Measurements from ENCODE around the gene DCAF8.
"Not testable (repeated sequence)": the region's sequence is repeated elsewhere in the genome, so short reads cannot be mapped to it uniquely, and the experiment has no call there.

DCAF8 gene

DNA sequence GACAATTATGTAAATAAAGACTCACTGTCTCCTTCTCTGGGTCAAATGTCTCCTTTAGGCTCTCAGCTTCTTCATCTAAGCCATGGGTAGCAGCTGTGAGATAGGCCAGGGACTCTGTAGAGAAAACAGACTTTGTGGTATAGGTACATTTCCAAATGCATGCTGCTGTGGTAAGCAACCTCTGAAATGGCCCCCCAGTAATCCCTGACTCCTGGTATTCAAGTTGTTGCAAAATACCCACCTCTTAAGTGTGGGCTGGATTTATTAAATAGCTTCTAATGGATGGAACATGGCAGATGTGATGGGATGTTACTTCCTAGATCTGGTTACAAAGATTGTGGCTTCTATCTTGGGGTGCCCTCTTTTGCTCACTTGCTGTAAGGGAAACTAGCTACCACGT, 33.7 kb upstream of the DCAF8 start:
- TF ChIP-seq, protein P1, sequence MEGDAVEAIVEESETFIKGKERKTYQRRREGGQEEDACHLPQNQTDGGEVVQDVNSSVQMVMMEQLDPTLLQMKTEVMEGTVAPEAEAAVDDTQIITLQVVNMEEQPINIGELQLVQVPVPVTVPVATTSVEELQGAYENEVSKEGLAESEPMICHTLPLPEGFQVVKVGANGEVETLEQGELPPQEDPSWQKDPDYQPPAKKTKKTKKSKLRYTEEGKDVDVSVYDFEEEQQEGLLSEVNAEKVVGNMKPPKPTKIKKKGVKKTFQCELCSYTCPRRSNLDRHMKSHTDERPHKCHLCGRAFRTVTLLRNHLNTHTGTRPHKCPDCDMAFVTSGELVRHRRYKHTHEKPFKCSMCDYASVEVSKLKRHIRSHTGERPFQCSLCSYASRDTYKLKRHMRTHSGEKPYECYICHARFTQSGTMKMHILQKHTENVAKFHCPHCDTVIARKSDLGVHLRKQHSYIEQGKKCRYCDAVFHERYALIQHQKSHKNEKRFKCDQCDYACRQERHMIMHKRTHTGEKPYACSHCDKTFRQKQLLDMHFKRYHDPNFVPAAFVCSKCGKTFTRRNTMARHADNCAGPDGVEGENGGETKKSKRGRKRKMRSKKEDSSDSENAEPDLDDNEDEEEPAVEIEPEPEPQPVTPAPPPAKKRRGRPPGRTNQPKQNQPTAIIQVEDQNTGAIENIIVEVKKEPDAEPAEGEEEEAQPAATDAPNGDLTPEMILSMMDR (IDR thresholded peaks at IDR 0.05; ENCODE audit: insufficient read depth, low read depth, low read length, missing control alignments): no peak
- no peak overlapping the region for H3K4me3 ChIP-seq (ENCODE audit: low read length)
- DNase-seq (ENCODE audit: low read depth): no peak

DNA sequence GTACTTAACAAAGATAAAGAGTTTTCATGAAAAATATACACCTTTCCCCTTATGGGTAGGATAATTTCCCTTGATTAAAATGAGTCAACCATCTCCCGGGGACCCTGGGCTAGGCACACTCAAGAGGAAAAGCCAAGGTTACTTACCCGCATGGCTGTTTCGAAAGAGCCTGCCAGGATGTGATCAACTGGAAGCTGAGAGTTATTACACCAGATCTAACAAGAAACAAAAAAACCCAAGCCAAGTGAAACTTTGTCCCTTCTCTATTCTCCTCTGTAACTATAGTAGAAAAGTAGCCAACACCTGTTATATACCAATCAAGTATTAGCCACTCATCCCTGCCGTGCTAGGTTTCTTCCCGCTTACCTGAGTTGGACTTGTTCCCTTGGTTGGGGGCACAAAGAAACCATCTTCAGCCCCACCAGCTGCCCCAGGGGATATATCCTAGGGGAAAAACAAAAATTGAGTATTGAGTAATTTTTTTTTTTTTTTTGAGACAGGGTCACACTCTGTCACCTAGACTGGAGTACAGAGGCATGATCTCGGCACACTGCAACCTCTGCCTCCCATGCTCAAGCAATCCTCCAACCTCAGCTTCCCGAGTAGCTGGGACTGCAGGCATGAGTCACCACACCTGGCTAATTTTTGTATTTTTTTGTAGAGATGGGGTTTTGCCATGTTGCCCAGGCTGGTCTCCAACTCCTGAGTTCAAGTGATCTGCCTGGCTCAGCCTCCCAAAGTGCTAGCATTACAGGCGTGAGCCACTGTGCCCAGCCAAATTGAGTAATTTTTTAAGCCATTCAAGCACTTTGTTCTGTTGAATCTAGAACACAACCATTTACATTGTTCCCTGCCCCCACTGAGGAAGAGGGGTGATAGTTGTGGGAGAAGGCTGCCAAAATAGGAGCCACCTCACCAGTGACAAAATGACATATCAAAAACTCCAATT, 30.9 kb upstream of the DCAF8 start:
- DNase-seq (ENCODE audit: low read depth): no peak
- TF ChIP-seq, protein P1 (IDR thresholded peaks at IDR 0.05; ENCODE audit: insufficient read depth, low read depth, low read length, missing control alignments): no peak
- H3K4me3 ChIP-seq (ENCODE audit: low read length): no peak overlapping the region

GRCh38 chr1:160291248-160292220, 29.2 kb upstream of the DCAF8 start:
- TF ChIP-seq, protein P1 (IDR thresholded peaks at IDR 0.05; ENCODE audit: insufficient read depth, low read depth, low read length, missing control alignments): peak; percentile 85
- no peak overlapping the region for H3K4me3 ChIP-seq (ENCODE audit: low read length)
- DNase-seq (ENCODE audit: low read depth): peak; percentile 80

DNA sequence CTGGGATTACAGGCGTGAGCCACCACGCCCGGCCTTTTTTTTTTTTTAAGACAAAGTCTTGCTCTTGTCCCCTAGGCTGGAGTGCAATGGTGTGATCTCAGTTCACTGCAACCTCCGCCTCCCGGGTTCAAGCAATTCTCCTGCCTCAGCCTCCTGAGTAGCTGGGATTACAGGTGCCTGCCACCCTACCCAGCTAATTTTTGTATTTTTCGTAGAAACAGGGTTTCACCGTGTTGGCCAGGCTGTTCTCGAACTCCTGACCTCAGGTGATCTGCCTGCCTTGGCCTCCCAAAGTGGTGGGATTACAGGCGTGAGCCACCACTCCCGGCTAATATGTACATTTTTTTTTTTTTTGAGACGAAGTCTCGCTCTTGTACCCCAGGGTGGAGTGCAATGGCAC, 25.4 kb upstream of the DCAF8 start:
- not testable (repeated sequence) for H3K4me3 ChIP-seq (ENCODE audit: low read length); DNase-seq (ENCODE audit: low read depth)

- TF ChIP-seq, protein P1 (IDR thresholded peaks at IDR 0.05; ENCODE audit: insufficient read depth, low read depth, low read length, missing control alignments): no peak
- no peak for DNase-seq (ENCODE audit: low read depth)
- no peak overlapping the region for H3K4me3 ChIP-seq (ENCODE audit: low read length)
Measured at GRCh38 chr1:160285506-160285905, 23.2 kb upstream of the DCAF8 start.

DNA sequence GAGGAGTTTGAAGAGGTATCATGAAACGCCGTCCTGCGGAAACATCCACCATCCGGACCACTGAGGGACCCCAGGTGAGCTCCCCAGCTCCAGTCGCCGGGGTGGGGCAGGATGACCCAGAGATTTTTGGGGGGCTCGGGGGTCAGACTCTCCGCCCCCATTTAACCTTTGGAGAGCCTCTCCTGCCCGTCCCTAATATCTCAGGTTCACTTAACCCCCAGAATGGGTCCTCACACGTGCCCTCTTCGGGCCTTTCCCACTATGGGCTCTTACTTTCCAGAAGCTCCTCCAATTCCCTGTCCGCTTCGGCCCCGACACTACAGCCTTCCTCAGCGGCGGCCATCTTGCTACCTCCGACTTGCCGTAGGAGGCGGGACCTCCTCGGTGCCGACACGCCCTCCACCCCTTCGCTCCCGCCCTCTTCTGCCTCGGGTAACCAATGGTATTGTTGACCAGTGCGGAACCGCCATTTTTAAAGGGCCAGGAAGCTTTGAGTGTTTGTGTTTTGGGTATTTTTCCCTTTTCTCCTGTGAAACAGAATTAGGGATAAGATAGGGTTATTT, 22.5 kb upstream of the DCAF8 start, which contains the start of gene PEX19:
Gene PEX19 (minus strand): TSS at position 352 of the 563 bp plus-strand sequence. CDS start 9 bp downstream, at position 343.
- TF ChIP-seq, protein P1 (IDR thresholded peaks at IDR 0.05; ENCODE audit: insufficient read depth, low read depth, low read length, missing control alignments): no peak
- DNase-seq (ENCODE audit: low read depth): peak; percentile 96
- peak within 1 kb of the TSS; percentile 68 for H3K4me3 ChIP-seq (ENCODE audit: low read length)
